Measurements from ENCODE around the gene C2CD4C.
"Not testable (repeated sequence)": the region's sequence is repeated elsewhere in the genome, so short reads cannot be mapped to it uniquely, and the experiment has no call there.

Gene C2CD4C

DNA sequence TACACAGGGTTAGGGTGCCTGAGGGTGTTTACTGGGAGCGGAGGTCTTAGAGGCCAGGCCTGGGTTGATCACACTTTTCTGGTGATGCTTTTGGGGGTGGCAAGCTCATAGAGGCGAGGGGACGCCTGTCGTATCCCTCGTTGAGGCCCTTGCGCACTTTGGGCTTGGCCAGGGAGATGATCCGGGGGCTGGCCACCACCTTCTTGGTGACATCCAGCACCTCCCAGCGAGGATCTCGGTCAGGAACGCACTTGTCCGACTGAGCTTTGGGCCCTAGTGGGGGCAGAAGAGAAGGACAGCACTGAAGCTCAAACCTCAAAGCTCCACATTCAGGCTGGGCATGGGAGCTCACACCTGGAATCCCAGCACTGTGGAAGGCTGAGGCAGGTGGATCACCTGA, 46.8 kb downstream of the C2CD4C start:
- no peak for DNase-seq

DNA sequence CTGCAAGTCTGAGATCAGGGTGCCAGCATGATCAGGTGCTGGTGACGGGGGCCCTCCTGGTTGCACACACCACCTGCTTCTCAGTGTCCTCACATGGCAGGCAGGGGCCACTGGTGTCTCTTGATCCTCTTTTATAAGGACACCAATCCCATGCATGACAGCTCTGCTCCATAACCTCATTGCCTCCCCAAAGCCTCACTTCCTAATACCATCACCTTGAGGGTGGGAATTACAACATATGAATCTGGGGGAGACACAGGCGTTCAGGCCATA, 49.4 kb downstream of the C2CD4C start:
- DNase-seq = no peak

DNA sequence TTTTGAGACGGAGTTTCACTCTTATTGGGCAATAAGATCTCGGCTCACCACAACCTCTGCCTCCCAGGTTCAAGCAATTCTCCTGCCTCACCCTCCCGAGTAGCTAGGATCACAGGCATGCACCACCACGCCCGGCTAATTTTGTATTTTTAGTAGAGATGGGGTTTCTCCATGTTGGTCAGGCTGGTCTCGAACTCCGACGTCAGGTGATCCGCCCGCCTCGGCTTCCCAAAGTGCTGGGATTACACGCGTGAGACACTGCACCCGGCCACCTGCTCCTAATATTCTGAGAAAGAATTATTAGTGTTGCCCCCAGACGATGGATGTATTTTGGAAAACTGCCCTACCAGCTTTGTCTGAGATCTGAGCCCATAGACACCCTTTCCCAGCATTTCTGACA, 53.4 kb downstream of the C2CD4C start:
- DNase-seq = not testable (repeated sequence)
